Melanocyte of skin (primary cell): Measurements from ENCODE around the gene ACKR3. TPM values are rescaled to one million over a fixed set of nuclear protein-coding genes. Genes with fewer than 3 reads are reported as not detected.

Experiments
- total RNA-seq, 2 donors: library from RNA; depleted of rRNA; stranded (reverse); fragments of >200 nt; gene quantifications; 2 replicates each; pipeline ENCODE4 v1.2.3, GENCODE V29; 2012

Gene ACKR3
- total RNA-seq, result not detected

DNA sequence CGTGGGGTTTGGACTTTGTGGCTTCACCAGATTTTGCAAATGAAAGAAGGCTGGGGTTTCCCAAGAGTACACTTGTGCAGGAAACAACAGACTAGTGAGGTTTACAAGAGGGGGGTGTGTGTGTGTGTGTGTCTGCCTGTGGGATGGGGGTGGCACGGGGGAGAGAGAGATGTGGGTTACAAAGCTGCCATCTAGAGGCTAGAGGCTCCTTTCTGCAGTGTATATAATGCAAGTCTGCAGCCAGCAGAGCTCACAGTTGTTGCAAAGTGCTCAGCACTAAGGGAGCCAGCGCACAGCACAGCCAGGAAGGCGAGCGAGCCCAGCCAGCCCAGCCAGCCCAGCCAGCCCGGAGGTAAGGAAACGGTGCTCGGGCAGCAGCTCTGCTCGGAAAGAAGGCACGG is at the start of gene ACKR3:
ACKR3 (plus strand) TSS at position 253 of the 401 bp plus-strand sequence. CDS start 10,641 bp downstream, outside the sequence.

